ENCODE results near the gene COL26A1.
"Not testable (repeated sequence)": the region's sequence is repeated elsewhere in the genome, so short reads cannot be mapped to it uniquely, and the experiment has no call there.

DNA sequence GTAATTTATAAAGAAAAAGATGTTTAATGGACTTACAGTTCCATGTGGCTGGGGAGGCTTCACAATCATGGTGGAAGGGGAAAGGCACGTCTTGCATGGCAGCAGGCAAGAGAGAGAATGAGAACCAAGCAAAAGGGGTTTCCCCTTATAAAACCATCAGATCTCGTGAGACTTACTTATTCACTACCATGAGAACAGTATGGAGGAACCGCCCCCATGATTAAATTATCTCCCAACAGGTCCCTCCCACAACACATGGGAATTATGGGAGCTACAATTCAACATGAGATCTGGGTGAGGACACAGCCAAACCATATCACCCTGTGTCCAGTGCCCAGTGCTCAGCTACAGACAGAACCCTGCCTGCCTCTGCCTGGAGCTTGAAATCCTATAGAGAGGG is 197.3 kb downstream of the COL26A1 start:
- TF ChIP-seq, protein P1, sequence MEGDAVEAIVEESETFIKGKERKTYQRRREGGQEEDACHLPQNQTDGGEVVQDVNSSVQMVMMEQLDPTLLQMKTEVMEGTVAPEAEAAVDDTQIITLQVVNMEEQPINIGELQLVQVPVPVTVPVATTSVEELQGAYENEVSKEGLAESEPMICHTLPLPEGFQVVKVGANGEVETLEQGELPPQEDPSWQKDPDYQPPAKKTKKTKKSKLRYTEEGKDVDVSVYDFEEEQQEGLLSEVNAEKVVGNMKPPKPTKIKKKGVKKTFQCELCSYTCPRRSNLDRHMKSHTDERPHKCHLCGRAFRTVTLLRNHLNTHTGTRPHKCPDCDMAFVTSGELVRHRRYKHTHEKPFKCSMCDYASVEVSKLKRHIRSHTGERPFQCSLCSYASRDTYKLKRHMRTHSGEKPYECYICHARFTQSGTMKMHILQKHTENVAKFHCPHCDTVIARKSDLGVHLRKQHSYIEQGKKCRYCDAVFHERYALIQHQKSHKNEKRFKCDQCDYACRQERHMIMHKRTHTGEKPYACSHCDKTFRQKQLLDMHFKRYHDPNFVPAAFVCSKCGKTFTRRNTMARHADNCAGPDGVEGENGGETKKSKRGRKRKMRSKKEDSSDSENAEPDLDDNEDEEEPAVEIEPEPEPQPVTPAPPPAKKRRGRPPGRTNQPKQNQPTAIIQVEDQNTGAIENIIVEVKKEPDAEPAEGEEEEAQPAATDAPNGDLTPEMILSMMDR (optimal IDR thresholded peaks at IDR 0.05 in 1 of 3, IDR thresholded peaks at IDR 0.05 in 1 of 3, conservative IDR thresholded peaks at IDR 0.05 in 1 of 3; ENCODE audit: extremely low read depth in 1 of 3, insufficient read depth in 2 of 3, low read length in 3 of 3): not testable (repeated sequence)
- TF ChIP-seq EZH2 (IDR thresholded peaks at IDR 0.05; ENCODE audit: low read length): not testable (repeated sequence)

Data from keratinocyte (primary cell).